SK-N-SH treated with all-trans-retinoic acid at 6 μM for 48 hours (cell line): Measurements from ENCODE around the gene VRK3.

Experiments
- ATAC-seq: fragments of 200-7000 bp; cut with Tn5 transposase; 3 replicates; pipeline ENCODE4 v1.9.1; 2020; ENCODE audit warnings: mild to moderate bottlenecking, moderate library complexity
- ARNTL ChIP-seq: fragments of 450-650 bp; formaldehyde crosslinking; IDR thresholded peaks from 2 replicates; pipeline ENCODE4 v1.5.0; 2020; ENCODE audit warnings: low read depth, mild to moderate bottlenecking, moderate library complexity, borderline replicate concordance
- BACH2 ChIP-seq: fragments of 250-450 bp; sonication (Bioruptor Pico); IDR thresholded peaks from 2 replicates; pipeline ENCODE4 v1.9.0; 2021; ENCODE audit warnings: mild to moderate bottlenecking, borderline replicate concordance
- CSDC2 ChIP-seq: fragments of 250-450 bp; sonication (Bioruptor Pico); IDR thresholded peaks from 2 replicates; pipeline ENCODE4 v1.5.0; 2020; ENCODE audit warnings: mild to moderate bottlenecking, moderate library complexity
- ESRRG ChIP-seq: fragments of 250-450 bp; sonication (Bioruptor Pico); IDR thresholded peaks from 2 replicates; pipeline ENCODE4 v1.6.1; 2021; ENCODE audit warnings: mild to moderate bottlenecking
- GLIS3 ChIP-seq: fragments of 250-450 bp; sonication (Bioruptor Pico); IDR thresholded peaks from 2 replicates; pipeline ENCODE4 v1.5.0; 2020; ENCODE audit warnings: mild to moderate bottlenecking, moderate library complexity
- ISL1 ChIP-seq: fragments of 250-450 bp; sonication (Bioruptor Pico); IDR thresholded peaks from 2 replicates; pipeline ENCODE4 v2.1.2; 2022; ENCODE audit warnings: mild to moderate bottlenecking, moderate library complexity
- OSR1 ChIP-seq: fragments of 250-450 bp; sonication (Bioruptor Pico); IDR thresholded peaks from 2 replicates; pipeline ENCODE4 v1.8.0; 2022; ENCODE audit warnings: moderate library complexity, mild to moderate bottlenecking, inconsistent platforms
- PATZ1 ChIP-seq: fragments of 250-450 bp; sonication (Bioruptor Pico); IDR thresholded peaks from 2 replicates; pipeline ENCODE4 v1.8.0; 2020; ENCODE audit warnings: mild to moderate bottlenecking, moderate library complexity, borderline replicate concordance
- PPARA ChIP-seq: fragments of 250-450 bp; sonication (Bioruptor Pico); IDR thresholded peaks from 2 replicates; pipeline ENCODE4 v1.5.0; 2020; ENCODE audit warnings: mild to moderate bottlenecking, borderline replicate concordance
- RARB ChIP-seq: fragments of 250-450 bp; sonication (Bioruptor Pico); IDR thresholded peaks from 2 replicates; pipeline ENCODE4 v1.8.0; 2021; ENCODE audit warnings: mild to moderate bottlenecking, moderate library complexity
- SNAI2 ChIP-seq: fragments of 250-450 bp; sonication (Bioruptor Pico); IDR thresholded peaks from 2 replicates; pipeline ENCODE4 v1.5.0; 2020; ENCODE audit warnings: mild to moderate bottlenecking, moderate library complexity
- TCF4 ChIP-seq: fragments of 250-450 bp; sonication (Bioruptor Pico); IDR thresholded peaks from 2 replicates; pipeline ENCODE4 v1.8.0; 2021; ENCODE audit warnings: mild to moderate bottlenecking, moderate library complexity, borderline replicate concordance
- TOX ChIP-seq: fragments of 250-450 bp; sonication (Bioruptor Pico); IDR thresholded peaks from 2 replicates; pipeline ENCODE4 v1.8.0; 2021; ENCODE audit warnings: mild to moderate bottlenecking, moderate library complexity, borderline replicate concordance
- ZC3H10 ChIP-seq: fragments of 250-450 bp; sonication (Bioruptor Pico); IDR thresholded peaks from 2 replicates; pipeline ENCODE4 v1.5.1; 2021; ENCODE audit warnings: mild to moderate bottlenecking, moderate library complexity
- ZFP3 ChIP-seq: fragments of 250-450 bp; sonication (Bioruptor Pico); IDR thresholded peaks from 2 replicates; pipeline ENCODE4 v1.5.0; 2020; ENCODE audit warnings: mild to moderate bottlenecking, moderate library complexity
- ZFP30 ChIP-seq: fragments of 450-650 bp; formaldehyde crosslinking; IDR thresholded peaks from 2 replicates; pipeline ENCODE4 v1.5.0; 2022; ENCODE audit warnings: mild to moderate bottlenecking, moderate library complexity
- ZNF565 ChIP-seq: fragments of 450-650 bp; formaldehyde crosslinking; conservative IDR thresholded peaks from 2 replicates; pipeline ENCODE4 v1.5.0; 2020; ENCODE audit warnings: low read depth, mild to moderate bottlenecking, moderate library complexity
- ZNF70 ChIP-seq: fragments of 450-650 bp; formaldehyde crosslinking; IDR thresholded peaks from 2 replicates; pipeline ENCODE4 v1.5.0; 2020; ENCODE audit warnings: mild to moderate bottlenecking, moderate library complexity
- ZNF8 ChIP-seq: fragments of 450-650 bp; formaldehyde crosslinking; IDR thresholded peaks from 2 replicates; pipeline ENCODE4 v1.5.0; 2020; ENCODE audit warnings: mild to moderate bottlenecking, moderate library complexity
- TF ChIP-seq, protein P1 (sequence below): fragments of 250-450 bp; sonication (Bioruptor Pico); IDR thresholded peaks from 2 replicates; pipeline ENCODE4 v1.8.0; 2021; ENCODE audit warnings: low read depth, mild to moderate bottlenecking, moderate library complexity, borderline replicate concordance
- TF ChIP-seq, protein P2 (sequence below): fragments of 250-450 bp; sonication (Bioruptor Pico); IDR thresholded peaks from 2 replicates; pipeline ENCODE4 v1.5.1; 2021; ENCODE audit warnings: mild to moderate bottlenecking, moderate library complexity
- TF ChIP-seq, protein P3 (sequence below): fragments of 250-450 bp; sonication (Bioruptor Pico); IDR thresholded peaks from 2 replicates; pipeline ENCODE4 v1.5.1; 2020; ENCODE audit warnings: low read depth, mild to moderate bottlenecking, moderate library complexity
- TF ChIP-seq, protein P4 (sequence below): fragments of 250-450 bp; sonication (Bioruptor Pico); IDR thresholded peaks from 2 replicates; pipeline ENCODE4 v1.5.0; 2020; ENCODE audit warnings: mild to moderate bottlenecking, moderate library complexity

Gene VRK3

DNA sequence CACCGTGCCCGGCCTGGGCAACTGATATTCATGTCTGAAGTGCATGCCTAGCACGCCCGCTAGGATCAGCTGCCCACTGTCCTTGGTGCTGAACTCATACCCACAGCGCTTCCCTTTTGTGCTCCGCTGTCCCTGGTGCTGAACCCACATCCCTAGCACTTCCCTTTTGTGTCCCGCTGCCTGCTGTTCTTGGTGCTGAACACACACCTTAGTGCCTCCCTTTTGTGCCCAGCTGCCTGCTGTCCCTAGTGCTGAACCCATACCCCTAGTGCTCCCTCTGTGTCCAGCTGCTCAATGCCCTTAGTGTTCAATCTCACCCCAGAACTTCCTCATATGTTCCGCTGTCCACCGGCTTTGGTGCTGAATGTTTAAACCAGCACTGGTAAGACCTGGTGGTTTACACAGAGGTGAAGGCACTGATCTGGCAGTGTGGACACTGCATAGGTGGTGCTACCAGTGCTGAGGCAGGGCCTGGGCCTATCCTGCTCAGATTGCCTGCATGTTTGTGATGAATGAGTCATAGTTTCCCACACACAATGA, 37.9 kb downstream of the VRK3 start:
- ATAC-seq: peak; percentile 65
- TF ChIP-seq, protein P1, sequence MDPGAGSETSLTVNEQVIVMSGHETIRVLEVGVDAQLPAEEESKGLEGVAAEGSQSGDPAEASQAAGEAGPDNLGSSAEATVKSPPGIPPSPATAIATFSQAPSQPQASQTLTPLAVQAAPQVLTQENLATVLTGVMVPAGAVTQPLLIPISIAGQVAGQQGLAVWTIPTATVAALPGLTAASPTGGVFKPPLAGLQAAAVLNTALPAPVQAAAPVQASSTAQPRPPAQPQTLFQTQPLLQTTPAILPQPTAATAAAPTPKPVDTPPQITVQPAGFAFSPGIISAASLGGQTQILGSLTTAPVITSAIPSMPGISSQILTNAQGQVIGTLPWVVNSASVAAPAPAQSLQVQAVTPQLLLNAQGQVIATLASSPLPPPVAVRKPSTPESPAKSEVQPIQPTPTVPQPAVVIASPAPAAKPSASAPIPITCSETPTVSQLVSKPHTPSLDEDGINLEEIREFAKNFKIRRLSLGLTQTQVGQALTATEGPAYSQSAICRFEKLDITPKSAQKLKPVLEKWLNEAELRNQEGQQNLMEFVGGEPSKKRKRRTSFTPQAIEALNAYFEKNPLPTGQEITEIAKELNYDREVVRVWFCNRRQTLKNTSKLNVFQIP (CRISPR knock-in tag): peak; percentile 98
- TF ChIP-seq CSDC2 (CRISPR knock-in tag) (peak; percentile 100), ZC3H10 (peak; percentile 97), ESRRG (CRISPR knock-in tag) (peak; percentile 83; the same call in 1 of the 2 replicates), PATZ1 (peak; percentile 95), PPARA (CRISPR knock-in tag) (peak; percentile 93; the same call in 1 of the 2 replicates), ZNF8 (CRISPR knock-in tag) (peak; percentile 80; the same call in 1 of the 2 replicates), RARB (peak; percentile 83; the same call in 1 of the 2 replicates), GLIS3 (peak; percentile 96), ZFP3 (CRISPR knock-in tag) (peak; percentile 96), BACH2 (CRISPR knock-in tag) (peak; percentile 92; the same call in 1 of the 2 replicates), SNAI2 (peak; percentile 100), ZNF70 (CRISPR knock-in tag) (0 out of 2 replicates have a peak, but pooled peaks have one; percentile 55), ARNTL (CRISPR knock-in tag) (peak; percentile 77; the same call in 1 of the 2 replicates), ISL1 (CRISPR knock-in tag) (peak; percentile 90), TOX (CRISPR knock-in tag) (peak; percentile 96), OSR1 (peak; percentile 97), ZNF565 (peak; percentile 98), TCF4 (CRISPR knock-in tag) (0 out of 2 replicates have a peak, but pooled peaks have one; percentile 36), ZFP30 (peak; percentile 80)
- TF ChIP-seq, protein P2, sequence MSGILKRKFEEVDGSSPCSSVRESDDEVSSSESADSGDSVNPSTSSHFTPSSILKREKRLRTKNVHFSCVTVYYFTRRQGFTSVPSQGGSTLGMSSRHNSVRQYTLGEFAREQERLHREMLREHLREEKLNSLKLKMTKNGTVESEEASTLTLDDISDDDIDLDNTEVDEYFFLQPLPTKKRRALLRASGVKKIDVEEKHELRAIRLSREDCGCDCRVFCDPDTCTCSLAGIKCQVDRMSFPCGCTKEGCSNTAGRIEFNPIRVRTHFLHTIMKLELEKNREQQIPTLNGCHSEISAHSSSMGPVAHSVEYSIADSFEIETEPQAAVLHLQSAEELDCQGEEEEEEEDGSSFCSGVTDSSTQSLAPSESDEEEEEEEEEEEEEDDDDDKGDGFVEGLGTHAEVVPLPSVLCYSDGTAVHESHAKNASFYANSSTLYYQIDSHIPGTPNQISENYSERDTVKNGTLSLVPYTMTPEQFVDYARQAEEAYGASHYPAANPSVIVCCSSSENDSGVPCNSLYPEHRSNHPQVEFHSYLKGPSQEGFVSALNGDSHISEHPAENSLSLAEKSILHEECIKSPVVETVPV (CRISPR knock-in tag): peak; percentile 76; the same call in 1 of the 2 replicates
- TF ChIP-seq, protein P3, sequence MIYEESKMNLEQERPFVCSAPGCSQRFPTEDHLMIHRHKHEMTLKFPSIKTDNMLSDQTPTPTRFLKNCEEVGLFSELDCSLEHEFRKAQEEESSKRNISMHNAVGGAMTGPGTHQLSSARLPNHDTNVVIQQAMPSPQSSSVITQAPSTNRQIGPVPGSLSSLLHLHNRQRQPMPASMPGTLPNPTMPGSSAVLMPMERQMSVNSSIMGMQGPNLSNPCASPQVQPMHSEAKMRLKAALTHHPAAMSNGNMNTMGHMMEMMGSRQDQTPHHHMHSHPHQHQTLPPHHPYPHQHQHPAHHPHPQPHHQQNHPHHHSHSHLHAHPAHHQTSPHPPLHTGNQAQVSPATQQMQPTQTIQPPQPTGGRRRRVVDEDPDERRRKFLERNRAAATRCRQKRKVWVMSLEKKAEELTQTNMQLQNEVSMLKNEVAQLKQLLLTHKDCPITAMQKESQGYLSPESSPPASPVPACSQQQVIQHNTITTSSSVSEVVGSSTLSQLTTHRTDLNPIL (CRISPR knock-in tag): peak; percentile 97
- TF ChIP-seq, protein P4, sequence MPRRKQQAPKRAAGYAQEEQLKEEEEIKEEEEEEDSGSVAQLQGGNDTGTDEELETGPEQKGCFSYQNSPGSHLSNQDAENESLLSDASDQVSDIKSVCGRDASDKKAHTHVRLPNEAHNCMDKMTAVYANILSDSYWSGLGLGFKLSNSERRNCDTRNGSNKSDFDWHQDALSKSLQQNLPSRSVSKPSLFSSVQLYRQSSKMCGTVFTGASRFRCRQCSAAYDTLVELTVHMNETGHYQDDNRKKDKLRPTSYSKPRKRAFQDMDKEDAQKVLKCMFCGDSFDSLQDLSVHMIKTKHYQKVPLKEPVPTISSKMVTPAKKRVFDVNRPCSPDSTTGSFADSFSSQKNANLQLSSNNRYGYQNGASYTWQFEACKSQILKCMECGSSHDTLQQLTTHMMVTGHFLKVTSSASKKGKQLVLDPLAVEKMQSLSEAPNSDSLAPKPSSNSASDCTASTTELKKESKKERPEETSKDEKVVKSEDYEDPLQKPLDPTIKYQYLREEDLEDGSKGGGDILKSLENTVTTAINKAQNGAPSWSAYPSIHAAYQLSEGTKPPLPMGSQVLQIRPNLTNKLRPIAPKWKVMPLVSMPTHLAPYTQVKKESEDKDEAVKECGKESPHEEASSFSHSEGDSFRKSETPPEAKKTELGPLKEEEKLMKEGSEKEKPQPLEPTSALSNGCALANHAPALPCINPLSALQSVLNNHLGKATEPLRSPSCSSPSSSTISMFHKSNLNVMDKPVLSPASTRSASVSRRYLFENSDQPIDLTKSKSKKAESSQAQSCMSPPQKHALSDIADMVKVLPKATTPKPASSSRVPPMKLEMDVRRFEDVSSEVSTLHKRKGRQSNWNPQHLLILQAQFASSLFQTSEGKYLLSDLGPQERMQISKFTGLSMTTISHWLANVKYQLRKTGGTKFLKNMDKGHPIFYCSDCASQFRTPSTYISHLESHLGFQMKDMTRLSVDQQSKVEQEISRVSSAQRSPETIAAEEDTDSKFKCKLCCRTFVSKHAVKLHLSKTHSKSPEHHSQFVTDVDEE (CRISPR knock-in tag): peak; percentile 99

GRCh38 chr19:49986354-49986753, 38.8 kb downstream of the VRK3 start:
- TF ChIP-seq BACH2 (CRISPR knock-in tag) (no peak), ZC3H10 (no peak), OSR1 (no peak), CSDC2 (CRISPR knock-in tag) (no peak), PATZ1 (no peak), PPARA (CRISPR knock-in tag) (no peak), ZNF70 (CRISPR knock-in tag) (no peak)
- TF ChIP-seq, protein P1 (CRISPR knock-in tag): no peak
- TF ChIP-seq, protein P3 (CRISPR knock-in tag): no peak
- TF ChIP-seq, all 23 proteins: peak for 0
- ATAC-seq: no peak
